Stomach (tissue), 4 donors: ENCODE measurements around the gene HOXD13.

Experiments
- POLR2A ChIP-seq, 4 donors: fragments of 450-650 bp; IDR thresholded peaks; one replicate each; pipeline ENCODE4 v1.6.1; 2016; ENCODE audit warnings: antibody characterized with exemption in 4 of 4, control low read depth in 2 of 4, mild to moderate bottlenecking in 1 of 4, moderate library complexity in 1 of 4
- TF ChIP-seq, protein P1 (sequence below), 7 experiments: fragments of 450-650 bp in 4 of 7; fragments of 200-600 bp in 3 of 7; sonication (generic) in 3 of 7; IDR thresholded peaks; one replicate each; pipeline ENCODE4 v1.5.1; 2016 to 2019; ENCODE audit warnings: antibody characterized with exemption in 7 of 7, control low read depth in 2 of 7, mild to moderate bottlenecking in 1 of 7

GRCh38 chr2:176130957-176131847 lies 38.7 kb downstream of the HOXD13 start:
- TF ChIP-seq, protein P1, sequence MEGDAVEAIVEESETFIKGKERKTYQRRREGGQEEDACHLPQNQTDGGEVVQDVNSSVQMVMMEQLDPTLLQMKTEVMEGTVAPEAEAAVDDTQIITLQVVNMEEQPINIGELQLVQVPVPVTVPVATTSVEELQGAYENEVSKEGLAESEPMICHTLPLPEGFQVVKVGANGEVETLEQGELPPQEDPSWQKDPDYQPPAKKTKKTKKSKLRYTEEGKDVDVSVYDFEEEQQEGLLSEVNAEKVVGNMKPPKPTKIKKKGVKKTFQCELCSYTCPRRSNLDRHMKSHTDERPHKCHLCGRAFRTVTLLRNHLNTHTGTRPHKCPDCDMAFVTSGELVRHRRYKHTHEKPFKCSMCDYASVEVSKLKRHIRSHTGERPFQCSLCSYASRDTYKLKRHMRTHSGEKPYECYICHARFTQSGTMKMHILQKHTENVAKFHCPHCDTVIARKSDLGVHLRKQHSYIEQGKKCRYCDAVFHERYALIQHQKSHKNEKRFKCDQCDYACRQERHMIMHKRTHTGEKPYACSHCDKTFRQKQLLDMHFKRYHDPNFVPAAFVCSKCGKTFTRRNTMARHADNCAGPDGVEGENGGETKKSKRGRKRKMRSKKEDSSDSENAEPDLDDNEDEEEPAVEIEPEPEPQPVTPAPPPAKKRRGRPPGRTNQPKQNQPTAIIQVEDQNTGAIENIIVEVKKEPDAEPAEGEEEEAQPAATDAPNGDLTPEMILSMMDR (IDR thresholded peaks at IDR 0.05), result no peak
- TF ChIP-seq POLR2A (IDR thresholded peaks at IDR 0.05), result no peak
